Right lobe of liver (tissue), 4 donors: ENCODE data around the gene PANK1.

ENCODE experiments used
- CTCF ChIP-seq, 4 donors: fragments of 200-600 bp in 3 of 4; fragments of 450-650 bp in 1 of 4; IDR thresholded peaks; one replicate each; pipeline versions ENCODE4 v1.5.1 to v1.8.0; 2016 to 2022; ENCODE audit warnings: antibody characterized with exemption in 4 of 4, mild to moderate bottlenecking in 2 of 4
- POLR2A ChIP-seq: fragments of 450-650 bp; IDR thresholded peaks from one replicate; pipeline ENCODE4 v1.6.1; 2017; ENCODE audit warnings: antibody characterized with exemption, mild to moderate bottlenecking
- donor health status: DM: no; HTN: no; CAD: no.
- donor health status: DM: no; HTN: no; CAD: no.
- donor health status: DM: no; HTN: yes; CAD: no.

- no peak for TF ChIP-seq CTCF (IDR thresholded peaks at IDR 0.05)
- TF ChIP-seq POLR2A, result no peak
Measured at GRCh38 chr10:89684604-89685003, 39.6 kb upstream of the PANK1 start.
